A673 (cell line): ENCODE results near the gene HK3.

ENCODE experiments used
- EZH2 ChIP-seq: fragments of 200-600 bp; sonication (generic); IDR thresholded peaks from 2 replicates; pipeline ENCODE4 v1.6.1; 2017; ENCODE audit warnings: borderline replicate concordance, low read depth, mild to moderate bottlenecking, mixed read lengths, antibody characterized with exemption, low read length; ENCODE audit not compliant: poor library complexity, severe bottlenecking
- TF ChIP-seq, protein P1 (sequence below): fragments of 300-800, 200-600 bp; sonication (generic); conservative IDR thresholded peaks from 2 replicates; pipeline ENCODE4 v1.5.1; 2017; ENCODE audit warnings: low read depth, mild to moderate bottlenecking, antibody characterized with exemption, low read length, moderate library complexity, mixed read lengths

DNA sequence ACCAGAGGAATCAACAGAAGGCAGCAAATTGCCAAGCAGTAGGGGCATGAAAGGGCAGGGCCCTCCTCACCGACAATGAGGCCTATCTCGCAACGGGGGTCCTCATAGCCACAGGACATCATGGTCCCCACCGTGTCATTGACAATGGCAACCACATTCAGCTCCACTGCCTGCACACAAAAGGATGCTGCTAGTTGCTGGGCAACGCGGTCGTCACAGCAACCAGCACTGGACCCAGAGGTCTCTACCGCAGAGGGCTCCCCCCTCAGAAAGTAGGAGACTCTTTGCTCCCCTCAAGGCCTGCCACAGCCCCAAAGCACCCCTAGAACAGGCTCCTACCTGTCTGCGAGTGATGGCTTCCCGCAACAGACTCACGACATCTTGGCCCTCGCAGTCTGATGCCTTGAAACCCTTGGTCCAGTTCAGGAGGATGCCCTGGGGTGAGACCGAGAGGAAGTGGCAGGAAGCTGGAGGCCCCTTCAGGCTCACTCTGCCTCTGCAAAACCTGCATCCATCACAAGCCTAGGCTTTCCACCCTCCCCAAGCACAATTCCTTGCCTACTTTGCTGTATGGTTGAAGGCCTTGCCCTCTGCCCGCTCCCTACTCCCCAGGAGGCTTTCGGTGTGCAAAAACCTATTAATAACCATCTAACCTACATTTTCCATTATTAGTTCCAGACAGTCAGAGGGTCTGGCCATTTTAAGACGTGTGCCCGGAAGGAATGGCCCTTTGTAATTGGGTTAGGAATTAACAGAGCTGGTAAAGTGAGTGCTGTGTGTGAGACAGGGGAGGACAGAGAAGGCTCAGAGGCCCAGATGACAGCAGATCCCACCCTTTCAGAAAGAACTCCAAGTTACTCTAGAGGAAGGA, 15.2 kb downstream of the HK3 start:
- TF ChIP-seq, protein P1, sequence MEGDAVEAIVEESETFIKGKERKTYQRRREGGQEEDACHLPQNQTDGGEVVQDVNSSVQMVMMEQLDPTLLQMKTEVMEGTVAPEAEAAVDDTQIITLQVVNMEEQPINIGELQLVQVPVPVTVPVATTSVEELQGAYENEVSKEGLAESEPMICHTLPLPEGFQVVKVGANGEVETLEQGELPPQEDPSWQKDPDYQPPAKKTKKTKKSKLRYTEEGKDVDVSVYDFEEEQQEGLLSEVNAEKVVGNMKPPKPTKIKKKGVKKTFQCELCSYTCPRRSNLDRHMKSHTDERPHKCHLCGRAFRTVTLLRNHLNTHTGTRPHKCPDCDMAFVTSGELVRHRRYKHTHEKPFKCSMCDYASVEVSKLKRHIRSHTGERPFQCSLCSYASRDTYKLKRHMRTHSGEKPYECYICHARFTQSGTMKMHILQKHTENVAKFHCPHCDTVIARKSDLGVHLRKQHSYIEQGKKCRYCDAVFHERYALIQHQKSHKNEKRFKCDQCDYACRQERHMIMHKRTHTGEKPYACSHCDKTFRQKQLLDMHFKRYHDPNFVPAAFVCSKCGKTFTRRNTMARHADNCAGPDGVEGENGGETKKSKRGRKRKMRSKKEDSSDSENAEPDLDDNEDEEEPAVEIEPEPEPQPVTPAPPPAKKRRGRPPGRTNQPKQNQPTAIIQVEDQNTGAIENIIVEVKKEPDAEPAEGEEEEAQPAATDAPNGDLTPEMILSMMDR = no peak
- TF ChIP-seq EZH2 = no peak
